Embryonic facial prominence (tissue), 1 donor: ENCODE results near the gene TRPM5.

ENCODE experiments used
- DNase-seq: peaks from one replicate; pipeline ENCODE4 v3.0.0-alpha.2; 2016; ENCODE audit errors: extremely low spot score

Gene TRPM5

DNA sequence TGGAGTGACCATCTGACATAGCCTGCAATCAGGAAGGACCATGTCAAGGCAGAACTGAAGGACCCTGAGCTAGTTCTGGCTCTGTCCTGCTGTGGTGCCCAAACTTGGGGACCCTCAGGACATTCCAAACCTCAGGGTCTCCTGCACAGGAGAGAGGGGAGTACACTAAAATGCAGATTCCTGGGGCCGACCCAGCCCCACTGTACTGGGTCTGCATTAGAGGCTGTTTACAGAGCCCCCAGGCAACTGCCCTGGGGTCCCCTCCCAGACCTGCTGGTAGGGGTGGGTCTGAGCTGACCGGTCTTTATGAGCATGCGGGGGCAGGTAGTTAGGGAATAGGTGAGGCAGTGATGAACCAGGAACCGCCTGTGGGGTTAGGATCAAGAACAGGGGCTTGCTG is 6.8 kb downstream of the TRPM5 start:
- no peak for DNase-seq

- DNase-seq: no peak
These were observed 7.7 kb downstream of the TRPM5 start for GRCh38 chr11:2436521-2437031.

GRCh38 chr11:2436013-2436520 is 8.2 kb downstream of the TRPM5 start:
- DNase-seq: no peak

DNA sequence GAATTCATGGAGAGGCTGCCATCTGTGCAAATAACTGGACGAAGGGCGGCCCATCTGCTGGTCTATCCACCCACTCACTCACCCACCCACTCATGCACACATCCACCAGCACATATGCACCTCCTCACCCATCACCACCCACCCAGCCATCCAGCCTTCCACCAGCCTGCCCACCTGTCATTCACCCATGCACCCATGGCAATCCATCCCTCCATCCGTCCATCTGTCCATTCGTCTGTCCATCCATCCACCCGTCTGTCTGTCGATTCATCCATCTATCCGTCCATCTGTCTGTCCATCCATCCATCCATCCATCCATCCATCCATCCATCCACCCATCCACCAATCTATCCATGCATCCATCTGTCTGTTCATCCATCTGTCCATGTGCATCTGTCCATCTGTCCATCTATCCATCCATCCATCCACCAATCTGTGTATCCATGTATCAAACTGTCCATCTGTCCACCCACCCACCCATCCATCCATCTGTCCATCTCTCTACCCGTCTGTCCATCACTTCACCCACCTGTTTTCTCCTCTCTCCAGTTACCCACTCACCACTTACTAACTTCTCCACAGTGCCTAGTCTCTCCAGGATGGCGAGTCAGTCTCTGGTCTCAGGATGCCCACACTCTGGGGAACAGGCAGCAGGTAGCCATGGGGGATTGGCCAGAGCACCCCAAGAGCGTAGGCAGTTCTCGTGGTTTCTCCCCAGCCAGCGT is 8.9 kb downstream of the TRPM5 start:
- DNase-seq: no peak

- DNase-seq: no peak
These were observed 9.6 kb downstream of the TRPM5 start for GRCh38 chr11:2434506-2435255.

DNA sequence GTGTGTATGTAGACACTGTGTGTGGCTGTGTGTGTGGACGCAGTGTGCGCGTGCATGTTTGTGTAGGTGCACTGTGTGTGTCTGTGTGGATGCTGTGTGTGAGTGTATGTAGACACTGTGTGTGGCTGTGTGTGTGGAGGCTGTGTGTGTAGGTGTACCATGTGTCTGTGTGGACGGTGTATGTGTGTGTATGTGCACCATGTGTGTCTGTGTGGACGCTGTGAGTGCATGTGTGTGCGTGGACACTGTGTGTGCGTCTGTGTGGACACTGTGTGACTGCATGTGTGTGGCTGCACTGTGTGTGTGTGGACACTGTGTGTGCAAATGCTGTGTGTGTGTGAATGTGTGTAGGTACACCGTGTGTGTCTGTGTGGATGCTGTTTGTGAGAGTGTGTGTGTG is 10.3 kb downstream of the TRPM5 start:
- DNase-seq: no peak

DNA sequence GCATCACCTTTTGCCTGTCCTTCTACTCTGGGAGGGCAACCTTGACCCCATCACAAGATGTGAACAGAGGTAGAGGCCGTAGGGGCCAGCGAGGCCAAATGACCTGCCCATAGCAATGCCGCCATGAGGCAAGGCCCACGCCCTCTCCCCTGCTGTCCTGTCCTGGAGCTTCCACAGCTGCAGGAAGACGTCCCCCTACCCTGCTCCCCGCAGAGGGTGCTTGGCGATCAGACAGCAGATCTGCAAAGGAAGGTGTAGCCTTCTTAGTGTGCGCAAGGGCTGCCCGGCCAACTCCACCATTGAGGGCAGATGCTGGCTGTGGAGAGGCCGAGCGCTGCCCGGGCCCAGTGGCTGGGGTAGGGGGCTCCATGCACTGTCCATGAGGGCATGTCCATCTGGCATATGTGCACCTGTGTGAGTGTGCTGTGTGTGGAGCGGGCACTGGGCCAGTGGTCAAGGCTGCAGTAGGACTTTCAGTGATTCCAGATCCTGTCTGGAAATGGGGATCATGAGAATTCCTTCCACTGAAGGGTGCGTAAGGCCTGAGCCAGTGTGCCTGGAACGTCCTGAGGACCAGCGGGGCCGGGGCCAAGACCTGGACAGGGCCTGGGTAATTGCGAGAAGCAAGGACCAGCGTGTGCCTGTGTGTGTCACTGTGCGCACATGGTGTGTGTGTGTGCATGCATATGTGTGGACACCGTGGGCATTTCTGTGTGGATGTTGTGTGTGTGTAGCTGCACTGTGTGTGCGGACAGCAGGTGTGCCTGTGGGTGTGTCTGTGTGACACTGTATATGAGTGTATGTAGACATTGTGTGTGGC is 11.0 kb downstream of the TRPM5 start:
- DNase-seq: no peak

DNA sequence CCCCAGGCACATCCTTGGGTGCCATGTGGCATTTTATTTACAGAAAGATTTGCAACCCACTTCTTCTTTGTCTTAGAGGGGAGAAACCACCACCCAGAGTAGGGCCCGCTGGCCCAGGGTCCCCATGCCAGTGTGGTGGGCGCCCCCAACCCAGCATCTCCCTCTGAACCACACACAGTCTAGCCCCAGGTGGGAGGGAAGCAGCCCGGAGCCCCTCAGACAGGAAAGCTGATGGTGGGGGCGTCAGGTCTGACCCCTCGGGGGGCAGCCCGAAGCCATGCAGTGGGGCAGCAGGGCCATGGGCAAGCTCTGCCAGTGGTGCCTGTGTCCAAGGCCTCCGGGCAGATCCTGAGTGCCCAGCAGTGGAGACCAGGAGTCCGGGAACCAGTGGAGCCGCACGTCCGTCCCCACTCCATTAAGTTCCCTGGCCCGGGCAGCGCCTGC is 11.7 kb downstream of the TRPM5 start:
- no peak for DNase-seq

DNA sequence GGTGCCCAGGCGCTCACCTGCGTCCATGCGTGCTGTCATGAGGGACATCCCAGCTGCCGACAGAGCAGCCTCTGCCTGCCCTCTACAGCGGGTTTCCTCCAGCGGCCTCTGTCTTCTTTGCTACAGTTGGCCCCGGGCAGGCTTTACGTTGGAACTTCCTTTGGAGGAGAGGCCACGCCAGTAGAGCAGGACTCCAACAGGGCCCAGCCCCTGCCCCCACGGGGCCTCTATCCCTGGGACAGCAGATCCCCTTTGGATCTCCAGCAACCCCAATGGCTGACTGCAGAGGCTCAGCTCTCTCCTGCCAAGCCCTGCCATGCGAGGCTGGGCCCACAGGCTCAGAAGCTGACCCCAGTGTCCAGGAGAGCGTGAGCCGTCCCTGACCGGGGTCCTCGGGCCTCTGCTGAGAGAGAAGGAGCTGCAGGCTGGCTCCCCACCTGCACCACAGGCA is 12.1 kb downstream of the TRPM5 start:
- no peak for DNase-seq

GRCh38 chr11:2431395-2431794 is 12.9 kb downstream of the TRPM5 start:
- no peak for DNase-seq

DNA sequence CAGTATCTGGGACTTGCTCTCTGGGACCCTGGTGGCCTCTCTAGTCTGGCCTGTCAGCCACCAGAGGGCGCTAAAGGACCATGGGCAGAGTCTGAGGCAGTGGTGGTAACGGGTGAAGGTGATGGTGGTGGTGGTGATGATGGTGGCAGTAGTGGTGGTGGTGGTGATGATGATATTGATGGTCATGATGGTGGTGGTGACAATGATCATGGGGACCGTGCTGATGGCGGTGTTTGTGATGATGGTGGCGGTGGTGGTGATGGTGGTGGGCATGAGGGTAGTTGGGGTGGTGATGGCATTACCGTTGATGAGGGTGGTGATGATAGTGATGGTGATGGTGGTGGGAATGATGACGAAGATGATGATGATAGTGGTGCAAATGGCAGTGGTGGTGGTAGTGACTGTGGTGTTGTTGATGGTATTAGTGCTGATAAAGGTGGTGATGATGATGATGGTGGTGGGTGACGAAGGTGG is 16.0 kb downstream of the TRPM5 start:
- DNase-seq: no peak

- no peak for DNase-seq
These were observed 16.5 kb downstream of the TRPM5 start for GRCh38 chr11:2427721-2428321.

- no peak for DNase-seq
These were observed 17.3 kb downstream of the TRPM5 start for GRCh38 chr11:2426826-2427521.

DNA sequence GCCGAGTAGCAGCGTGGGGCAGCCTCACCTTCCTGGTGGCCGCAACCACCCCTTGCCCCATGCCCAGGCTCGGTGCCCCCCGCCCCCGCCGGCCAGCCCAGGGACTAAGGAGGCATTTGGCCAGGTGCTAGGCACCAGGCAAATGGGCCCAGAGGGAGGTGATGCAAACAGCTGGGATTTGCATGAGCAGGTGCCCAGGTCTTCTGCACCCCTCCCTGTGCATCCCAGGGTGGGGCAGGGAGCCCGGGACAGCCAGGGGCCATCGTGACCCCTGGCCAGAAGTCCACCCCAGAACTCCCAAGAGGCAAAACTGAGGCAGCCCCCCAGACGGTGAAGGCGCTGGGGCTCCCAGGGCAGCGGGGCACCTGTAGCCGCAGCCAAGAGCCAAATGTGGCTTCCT is 18.1 kb downstream of the TRPM5 start:
- DNase-seq: no peak

DNA sequence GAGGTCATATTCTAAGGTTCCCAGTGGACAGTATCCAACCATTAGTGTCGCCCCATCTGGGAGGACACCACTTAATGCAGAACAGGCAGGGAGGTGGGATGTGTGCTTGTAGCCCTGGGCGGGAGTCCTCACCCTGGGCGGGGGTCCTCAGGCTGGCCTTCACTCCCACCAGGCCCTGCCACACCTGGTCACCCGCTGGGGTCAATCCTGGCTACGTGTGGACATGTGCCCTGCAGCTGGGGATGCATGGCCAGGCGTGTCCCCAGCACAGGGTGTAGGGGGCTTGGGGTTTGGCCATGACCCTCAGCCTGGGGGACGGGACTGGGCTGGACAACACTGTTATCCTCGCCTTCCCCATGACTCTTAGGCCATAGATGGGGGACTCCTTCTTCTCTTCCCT is 18.8 kb downstream of the TRPM5 start:
- DNase-seq: no peak

- no peak for DNase-seq
These were observed 19.4 kb downstream of the TRPM5 start for GRCh38 chr11:2424811-2425495.

DNA sequence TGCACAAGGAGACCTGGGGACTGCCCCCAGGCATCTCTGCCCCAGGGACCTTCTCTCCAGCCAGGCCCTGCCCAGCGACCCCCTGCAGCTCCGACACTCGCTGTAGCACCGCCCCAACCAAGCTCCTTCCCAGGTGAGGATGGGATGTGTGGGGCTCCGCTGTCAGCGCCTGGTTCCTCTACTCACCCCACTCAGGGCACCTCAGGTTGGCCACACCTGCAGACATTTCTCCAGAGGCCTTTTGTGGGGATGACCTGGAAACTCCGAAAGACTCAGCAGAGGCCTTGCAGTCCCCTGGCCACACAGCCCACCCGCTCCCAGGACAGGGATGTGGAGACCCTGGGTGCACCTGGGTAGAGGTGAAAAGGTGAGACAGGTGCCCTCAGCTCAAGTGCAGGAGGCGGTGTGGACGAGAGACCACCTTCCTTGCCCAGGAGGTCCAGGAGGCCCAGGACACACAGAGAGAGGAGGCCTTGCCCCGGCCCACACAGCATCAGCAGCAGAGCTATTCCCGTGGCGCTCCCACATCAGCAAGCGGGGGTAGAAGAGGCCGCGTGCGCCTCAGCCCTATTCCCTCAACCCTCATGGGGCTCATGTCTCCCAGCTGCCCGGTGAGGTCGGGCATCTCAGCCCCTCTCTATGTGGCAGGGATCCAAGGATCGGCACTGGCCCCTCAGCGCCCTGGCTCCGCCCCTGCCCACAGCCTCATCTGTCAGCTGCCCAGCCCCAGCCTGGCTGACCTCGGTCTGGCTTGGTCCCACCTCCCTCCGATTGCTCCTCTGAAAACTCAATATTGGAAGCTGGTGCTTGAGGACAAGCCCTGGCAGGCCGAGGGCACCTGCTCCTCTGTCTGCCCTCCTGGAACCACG is 20.9 kb downstream of the TRPM5 start:
- no peak for DNase-seq

DNA sequence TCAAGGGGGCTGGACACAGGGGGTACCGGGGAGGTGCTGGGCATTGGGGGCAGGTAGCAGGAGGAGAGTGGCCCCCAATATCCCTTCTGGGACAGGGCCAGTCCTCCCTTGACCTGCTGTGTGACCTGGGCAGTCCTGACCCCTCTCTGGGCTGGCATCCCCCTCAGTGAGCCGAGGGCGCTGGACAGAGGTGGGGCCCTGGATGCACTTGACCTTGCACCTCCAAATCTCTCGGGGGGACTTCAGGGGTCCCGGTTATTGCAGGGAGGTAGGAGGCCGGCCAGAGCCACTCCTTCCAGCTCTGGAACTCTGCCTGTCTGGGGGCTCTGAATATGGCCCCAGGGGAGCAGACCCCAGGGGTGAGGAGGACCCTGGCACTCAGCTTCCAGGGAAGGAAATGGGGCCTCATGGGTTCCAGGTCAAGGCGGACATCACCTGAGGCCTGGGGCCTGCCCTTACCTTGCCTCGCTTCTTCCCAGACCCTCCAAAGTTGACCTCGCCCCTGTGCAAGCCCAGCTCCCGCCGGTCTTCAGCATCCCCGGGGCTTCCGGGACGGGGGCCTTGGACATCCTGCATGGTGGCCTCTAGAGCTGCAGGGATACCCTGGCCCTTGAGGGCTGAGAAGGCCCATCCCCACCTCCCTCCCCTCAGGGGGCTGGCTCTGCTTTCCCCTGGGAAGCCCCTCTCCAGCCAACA is 21.7 kb downstream of the TRPM5 start:
- DNase-seq: no peak

DNA sequence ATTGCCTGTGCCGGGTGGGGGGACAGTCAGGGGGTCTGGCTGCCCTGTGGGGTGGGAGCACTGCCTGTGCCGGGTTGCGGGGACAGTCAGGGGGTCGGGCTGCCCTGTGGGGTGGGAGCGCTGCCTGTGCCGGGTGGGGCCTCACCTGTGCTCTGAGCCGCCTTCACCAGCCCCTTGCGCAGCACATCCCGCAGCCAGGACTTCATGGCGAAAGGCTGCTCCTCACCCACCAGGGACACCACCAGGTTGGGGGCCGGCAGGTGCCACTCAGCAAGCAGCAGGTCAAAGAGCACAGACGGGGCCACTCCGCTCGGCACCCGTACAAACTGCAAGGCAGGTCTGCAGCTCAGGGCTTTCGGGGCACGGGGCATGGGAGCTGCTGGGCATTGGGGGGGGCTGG is 22.3 kb downstream of the TRPM5 start:
- no peak for DNase-seq
